ENCODE data around the gene HHAT. TPM values are rescaled to one million over a fixed set of nuclear protein-coding genes. Genes with fewer than 3 reads are reported as not detected.

Gene HHAT
- total and polyA plus RNA-seq, 2 of the 13 experiments (the other 11 are each of a cell fraction or from before 2014, with no cell fraction given) = 2.6 to 4.9 TPM

DNA sequence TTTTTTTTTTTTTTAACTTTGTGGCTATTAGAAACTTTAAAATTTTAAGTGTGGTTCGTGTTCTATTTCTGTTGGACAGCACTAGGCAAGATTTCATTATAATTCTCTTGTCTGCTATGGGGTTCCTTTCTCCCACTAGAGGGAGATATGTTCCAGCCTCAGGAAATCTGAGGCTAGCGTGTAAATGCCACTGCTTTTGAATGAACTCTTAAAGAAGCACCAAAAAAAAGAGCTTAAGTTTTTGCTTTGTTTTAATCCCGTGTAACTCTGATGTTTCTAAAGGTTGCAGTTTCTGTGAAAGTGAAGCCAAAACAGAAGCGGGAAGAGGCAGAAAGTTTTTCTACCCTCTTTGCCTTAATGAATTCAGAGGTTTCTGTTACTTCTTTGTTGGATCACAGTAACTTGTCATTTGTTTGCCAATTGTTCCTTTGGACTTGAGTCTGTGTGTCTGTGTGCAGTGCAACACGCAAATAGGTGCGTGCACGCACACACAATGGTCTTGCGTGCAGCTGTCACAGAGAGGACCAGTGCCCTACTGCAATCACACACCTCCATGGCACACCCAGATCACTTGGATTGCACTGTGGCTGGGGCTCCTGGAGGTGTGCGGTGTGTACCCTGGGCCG lies 32.3 kb downstream of the HHAT start (continued):
- TF ChIP-seq ZNF766 (CRISPR knock-in tag; IDR thresholded peaks at IDR 0.05; ENCODE audit: borderline replicate concordance) (no peak), ZNF816 (CRISPR knock-in tag; IDR thresholded peaks at IDR 0.05; ENCODE audit: borderline replicate concordance) (no peak), SP5 (CRISPR knock-in tag; IDR thresholded peaks at IDR 0.05; ENCODE audit: borderline replicate concordance, low read depth) (no peak), MEIS2 (CRISPR knock-in tag; IDR thresholded peaks at IDR 0.05) (no peak), TAF1 (CRISPR knock-in tag; IDR thresholded peaks at IDR 0.05) (no peak), PRPF4 (IDR thresholded peaks at IDR 0.05; ENCODE audit: low read depth, low read length, poor library complexity, severe bottlenecking) (no peak)

DNA sequence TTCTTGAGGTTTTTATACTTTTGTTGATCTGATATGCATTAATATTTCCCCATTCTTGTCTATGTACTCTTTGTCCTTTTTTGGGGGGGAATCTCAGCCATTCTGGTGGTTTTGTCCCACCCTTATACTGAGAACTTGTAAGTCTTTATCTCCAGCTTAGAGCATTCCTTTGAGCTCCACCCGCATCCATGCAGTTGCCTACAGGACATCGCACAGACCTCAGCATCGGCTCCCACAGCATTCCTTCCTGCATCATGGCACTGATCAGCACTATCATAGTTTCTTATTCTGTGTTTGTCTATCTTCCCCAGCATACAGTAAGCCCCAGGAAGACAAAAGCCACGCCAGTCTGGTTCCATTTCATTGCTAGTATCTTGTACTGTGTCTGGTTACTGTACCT lies 33.0 kb downstream of the HHAT start:
- ATAC-seq = no peak
- in situ Hi-C loops (cut with HindIII; ENCODE audit: extremely low pct_ligation_motif_present, low pct_unique_long_range_greater_than_20kb) = loop anchor here (5.0 kb wide), 1 partner anchor 41 kb away; no protein-coding TSS in a partner anchor

More for the DNA sequence above, 33.0 kb downstream of the HHAT start:
- intact Hi-C loops (cut with micrococcal nuclease; ENCODE audit: unreplicated experiment) = loop anchor here (1.0 kb wide), 1 partner anchor 39 kb away; no protein-coding TSS in a partner anchor
- FAIRE-seq (no peak), DNase-seq (ENCODE audit: low spot score) (no peak)
- Histone ChIP-seq H2AFZ (ENCODE audit: low read length) (no peak overlapping the region), H3K9ac (ENCODE audit: insufficient read depth, low read depth, low read length) (no peak overlapping the region), H4K20me1 (ENCODE audit: insufficient read depth, low read length) (no peaks in the 10 kb centered on the region), H3K27ac (ENCODE audit: extremely low read length, insufficient read depth, low read length) (no peak overlapping the region), H3K9me3 (ENCODE audit: low read length) (no peaks in the 10 kb centered on the region), H3K79me2 (ENCODE audit: insufficient read depth, low read length) (no peaks in the 10 kb centered on the region), H3K27me3 (ENCODE audit: control insufficient read depth in 1 of 2, insufficient read depth in 2 of 2, low read length in 2 of 2) (no peaks in the 10 kb centered on the region), H3K36me3 (replicated peaks in 1 of 2; ENCODE audit: control insufficient read depth in 1 of 2, insufficient read depth in 2 of 2, low read length in 2 of 2) (no peaks in the 10 kb centered on the region), H3K4me2 (ENCODE audit: low read depth, low read length) (no peak overlapping the region), H3K4me1 (ENCODE audit: insufficient read depth, low read length) (peaks cover 45% of the 10 kb centered on the region), H3K4me3 (replicated peaks in 1 of 3; ENCODE audit: insufficient read depth in 1 of 3, low read depth in 2 of 3, low read length in 3 of 3) (no peak overlapping the region)
- ChIA-PET CTCF (ENCODE audit: low intra/inter-chr PET ratio, low total read pairs) (interaction anchor here (3.0 to 3.4 kb wide), 2 partner anchors 12 to 38 kb away, joined by 10 to 67 read pairs; no protein-coding TSS in a partner anchor), POLR2A (interaction anchor here (1.2 to 1.7 kb wide), 2 partner anchors 10 to 12 kb away, joined by 3 to 13 read pairs; no protein-coding TSS in a partner anchor)
- BruUV-seq (replicated peaks) = no TSS peak
- WGBS (ENCODE audit: low lambda C conversion rate) = 92% methylated on average over 4 of the region's 4 CpGs
- TF ChIP-seq ZNF337 (CRISPR knock-in tag; IDR thresholded peaks at IDR 0.05; ENCODE audit: borderline replicate concordance, low read depth) (no peak), PHB2 (IDR thresholded peaks at IDR 0.05; ENCODE audit: partially characterized antibody) (no peak), SP5 (CRISPR knock-in tag; IDR thresholded peaks at IDR 0.05; ENCODE audit: borderline replicate concordance, low read depth) (no peak), MXI1 (IDR thresholded peaks at IDR 0.05; ENCODE audit: borderline replicate concordance, low read depth, low read length) (no peak), PHF8 (CRISPR knock-in tag; IDR thresholded peaks at IDR 0.05) (no peak), TRIM24 (CRISPR knock-in tag; IDR thresholded peaks at IDR 0.05) (no peak)
- TF ChIP-seq, protein P1, sequence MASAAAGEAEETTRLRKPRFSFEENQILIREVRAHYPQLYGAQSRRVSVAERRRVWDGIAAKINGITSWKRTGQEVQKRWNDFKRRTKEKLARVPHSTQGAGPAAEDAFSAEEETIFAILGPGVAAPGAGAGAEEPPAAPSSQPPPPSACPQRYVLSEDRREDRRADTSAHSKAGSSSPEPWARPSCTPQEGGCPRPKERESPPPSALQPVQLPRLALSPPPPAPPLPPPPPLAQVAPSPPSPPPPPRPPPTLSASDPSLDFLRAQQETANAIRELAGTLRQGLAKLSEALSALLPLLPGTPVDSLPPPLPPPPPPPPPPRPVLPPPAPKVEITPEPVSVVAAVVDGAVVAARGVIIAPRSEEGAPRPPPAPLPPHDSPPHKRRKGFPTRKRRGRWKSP (CRISPR knock-in tag; IDR thresholded peaks at IDR 0.05) = no peak
- TF ChIP-seq, protein P2, sequence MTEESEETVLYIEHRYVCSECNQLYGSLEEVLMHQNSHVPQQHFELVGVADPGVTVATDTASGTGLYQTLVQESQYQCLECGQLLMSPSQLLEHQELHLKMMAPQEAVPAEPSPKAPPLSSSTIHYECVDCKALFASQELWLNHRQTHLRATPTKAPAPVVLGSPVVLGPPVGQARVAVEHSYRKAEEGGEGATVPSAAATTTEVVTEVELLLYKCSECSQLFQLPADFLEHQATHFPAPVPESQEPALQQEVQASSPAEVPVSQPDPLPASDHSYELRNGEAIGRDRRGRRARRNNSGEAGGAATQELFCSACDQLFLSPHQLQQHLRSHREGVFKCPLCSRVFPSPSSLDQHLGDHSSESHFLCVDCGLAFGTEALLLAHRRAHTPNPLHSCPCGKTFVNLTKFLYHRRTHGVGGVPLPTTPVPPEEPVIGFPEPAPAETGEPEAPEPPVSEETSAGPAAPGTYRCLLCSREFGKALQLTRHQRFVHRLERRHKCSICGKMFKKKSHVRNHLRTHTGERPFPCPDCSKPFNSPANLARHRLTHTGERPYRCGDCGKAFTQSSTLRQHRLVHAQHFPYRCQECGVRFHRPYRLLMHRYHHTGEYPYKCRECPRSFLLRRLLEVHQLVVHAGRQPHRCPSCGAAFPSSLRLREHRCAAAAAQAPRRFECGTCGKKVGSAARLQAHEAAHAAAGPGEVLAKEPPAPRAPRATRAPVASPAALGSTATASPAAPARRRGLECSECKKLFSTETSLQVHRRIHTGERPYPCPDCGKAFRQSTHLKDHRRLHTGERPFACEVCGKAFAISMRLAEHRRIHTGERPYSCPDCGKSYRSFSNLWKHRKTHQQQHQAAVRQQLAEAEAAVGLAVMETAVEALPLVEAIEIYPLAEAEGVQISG (CRISPR knock-in tag; IDR thresholded peaks at IDR 0.05) = no peak
